GM12878 (cell line): Measurements from ENCODE around the gene VASH1. TPM values are rescaled to one million over a fixed set of nuclear protein-coding genes. Genes with fewer than 3 reads are reported as not detected.

Experiments used
- ATAC-seq: fragments of 200-7000 bp; cut with Tn5 transposase; 3 replicates; pipeline ENCODE4 v1.9.1; 2020; ENCODE audit warnings: mild to moderate bottlenecking, moderate library complexity
- BruUV-seq: library from RNA; stranded (reverse); fragments of 400-500 nt; replicated peaks from 2 replicates; lab custom pipeline; 2021; lab: Mats Ljungman, UMichigan
- CTCF ChIA-PET: fragments of 300-600 bp; sonication (Branson Sonifier 250); formaldehyde crosslinking; extraction: SDS; loops from one replicate; lab custom pipeline; 2021; ENCODE audit warnings: inconsistent platforms; lab: Yijun Ruan, JAX
- POLR2A ChIA-PET: fragments of 350-600 bp; formaldehyde crosslinking; extraction: SDS; loops from one replicate; lab custom pipeline; 2021; ENCODE audit warnings: inconsistent platforms; lab: Charles Lee
- RAD21 ChIA-PET: fragments of 300-600 bp; sonication (Branson Sonifier 250); formaldehyde crosslinking; loops from one replicate; lab custom pipeline; 2023; ENCODE audit warnings: antibody characterized with exemption; ENCODE audit not compliant: unreplicated experiment; lab: Charles Lee
- SMC1A ChIA-PET: fragments of 300-600 bp; sonication (Branson Sonifier 250); formaldehyde crosslinking; loops from one replicate; lab custom pipeline; 2023; ENCODE audit not compliant: unreplicated experiment, uncharacterized antibody; lab: Charles Lee
- DNase-seq: peaks from one replicate; pipeline ENCODE4 v3.0.0-alpha.2; 2011; ENCODE audit warnings: low read depth, low spot score
- FAIRE-seq: peaks from 3 replicates; lab custom pipeline; 2011; peaks lifted over from hg19 to GRCh38; lab: Jason Lieb, UNC
- H2AFZ ChIP-seq: 2 replicates; pipeline ENCODE4 v1.6.0; 2011; ENCODE audit warnings: low read depth, low read length, control low read depth; ENCODE audit not compliant: control insufficient read depth
- H3K27ac ChIP-seq: 2 replicates; pipeline ENCODE4 v1.5.1; 2011; ENCODE audit warnings: control low read depth; ENCODE audit not compliant: control insufficient read depth, insufficient read depth
- H3K27me3 ChIP-seq, 2 experiments: replicated peaks in 1 of 2; 2 replicates each; pipeline versions ENCODE4 v1.6.0 to v1.6.1; 2011; ENCODE audit warnings: low read length in 1 of 2; ENCODE audit not compliant: control insufficient read depth in 2 of 2, insufficient read depth in 2 of 2
- H3K36me3 ChIP-seq, 2 experiments: 2 replicates each; pipeline ENCODE4 v1.5.1; 2011; ENCODE audit warnings: low read length in 1 of 2; ENCODE audit not compliant: control insufficient read depth in 2 of 2, insufficient read depth in 2 of 2
- H3K4me1 ChIP-seq: 2 replicates; pipeline ENCODE4 v1.6.1; 2011; ENCODE audit warnings: mild to moderate bottlenecking, low read length, moderate library complexity, mixed read lengths; ENCODE audit not compliant: control insufficient read depth, insufficient read depth
- H3K4me2 ChIP-seq: 2 replicates; pipeline ENCODE4 v1.6.0; 2011; ENCODE audit warnings: control low read depth; ENCODE audit not compliant: control insufficient read depth, insufficient read depth
- H3K4me3 ChIP-seq: fragments of 200-600 bp; sonication (generic); 2 replicates; pipeline ENCODE4 v1.5.1; 2016
- H3K79me2 ChIP-seq: 2 replicates; pipeline ENCODE4 v1.6.0; 2011; ENCODE audit warnings: low read length; ENCODE audit not compliant: control insufficient read depth, insufficient read depth
- H3K9ac ChIP-seq: 2 replicates; pipeline ENCODE4 v1.8.0; 2011; ENCODE audit warnings: low read length, control low read depth, mixed read lengths; ENCODE audit not compliant: control insufficient read depth, insufficient read depth
- H3K9me3 ChIP-seq: replicated peaks from 3 replicates; pipeline ENCODE4 v1.5.1; 2011; ENCODE audit warnings: mild to moderate bottlenecking, low read length; ENCODE audit not compliant: control insufficient read depth, insufficient read depth
- H4K20me1 ChIP-seq: 2 replicates; pipeline ENCODE4 v1.6.0; 2011; ENCODE audit not compliant: control insufficient read depth, insufficient read depth
- BHLHE40 ChIP-seq, 2 experiments: fragments of 450-650 bp in 1 of 2; IDR thresholded peaks; 2 replicates each; pipeline ENCODE4 v1.6.1; 2011 to 2017; ENCODE audit warnings: low read depth in 2 of 2, borderline replicate concordance in 1 of 2, improper control_type of control experiment in 1 of 2, low read length in 1 of 2, mild to moderate bottlenecking in 1 of 2
- HDAC6 ChIP-seq: fragments of 200-600 bp; sonication (generic); IDR thresholded peaks from one replicate; pipeline ENCODE4 v1.8.0; 2017; ENCODE audit warnings: antibody characterized with exemption; ENCODE audit not compliant: unreplicated experiment
- RCOR1 ChIP-seq: conservative IDR thresholded peaks from 2 replicates; pipeline ENCODE4 v1.6.1; 2012; ENCODE audit warnings: low read depth, low read length, improper control_type of control experiment
- ZNF622 ChIP-seq: fragments of 450-650 bp; IDR thresholded peaks from 2 replicates; pipeline ENCODE4 v1.6.1; 2017; ENCODE audit warnings: mild to moderate bottlenecking, inconsistent platforms
- WGBS: methylation state at CpG from one replicate; pipeline ENCODE4 v1.1.6; 2016; ENCODE audit warnings: low lambda C conversion rate; ENCODE audit not compliant: insufficient replicate concordance, insufficient coverage; ENCODE audit errors: missing lambda C conversion rate; 5-methylcytosine and 5-hydroxymethylcytosine counted together
- in situ Hi-C: fragments of 300-500 bp; cut with MboI; formaldehyde crosslinking; loops from 9 replicates; pipeline ENCODE4 v1.14.3; 2018; ENCODE audit warnings: mixed read lengths
- intact Hi-C: fragments of 100-400 bp; cut with micrococcal nuclease; formaldehyde crosslinking; loops from one replicate; pipeline ENCODE4 v1.14.2; 2022; ENCODE audit not compliant: unreplicated experiment
- polyA plus RNA-seq, 11 experiments: library from polyadenylated mRNA; depleted of rRNA in 4 of 11; unstranded in 6 of 11; stranded (reverse) in 5 of 11; fragments of >200 nt; fragmentation: Nextera tagmentation in 4 of 11; fragmentation: Illumina TruSeq in 1 of 11; extraction: Ambion mirVana in 4 of 11; extraction: Trizol in 1 of 11; gene quantifications; 1 replicate in 1 of 11; 2 replicates in 10 of 11; pipeline versions ENCODE4 v1.2.1 to v1.2.3, GENCODE V29; 2011 to 2016; ENCODE audit warnings: inconsistent platforms in 2 of 11, missing spikeins in 2 of 11, low read depth in 1 of 11
- total RNA-seq, 4 experiments: library from RNA; depleted of rRNA in 3 of 4; stranded (reverse); fragments of >200 nt in 3 of 4; fragmentation: Illumina TruSeq in 1 of 4; extraction: Trizol in 1 of 4; gene quantifications; 2 replicates each; pipeline versions ENCODE4 v1.2.1 to v1.2.3, GENCODE V29; 2013 to 2021
- TF ChIP-seq, protein P1 (sequence below): fragments of 450-650 bp; IDR thresholded peaks from 2 replicates; pipeline ENCODE4 v1.6.1; 2017; ENCODE audit warnings: mild to moderate bottlenecking, low read depth, inconsistent platforms; ENCODE audit not compliant: poor library complexity, severe bottlenecking
- TF ChIP-seq, protein P2 (sequence below): fragments of 450-650 bp; IDR thresholded peaks from 2 replicates; pipeline ENCODE4 v1.6.1; 2017; ENCODE audit warnings: antibody characterized with exemption, mild to moderate bottlenecking, moderate library complexity

VASH1 gene
- total and polyA plus RNA-seq, 10 of the 15 experiments (the other 5 are each of a cell fraction or from before 2014, with no cell fraction given) = 0.06 to 2.3 (median 0.53) TPM

DNA sequence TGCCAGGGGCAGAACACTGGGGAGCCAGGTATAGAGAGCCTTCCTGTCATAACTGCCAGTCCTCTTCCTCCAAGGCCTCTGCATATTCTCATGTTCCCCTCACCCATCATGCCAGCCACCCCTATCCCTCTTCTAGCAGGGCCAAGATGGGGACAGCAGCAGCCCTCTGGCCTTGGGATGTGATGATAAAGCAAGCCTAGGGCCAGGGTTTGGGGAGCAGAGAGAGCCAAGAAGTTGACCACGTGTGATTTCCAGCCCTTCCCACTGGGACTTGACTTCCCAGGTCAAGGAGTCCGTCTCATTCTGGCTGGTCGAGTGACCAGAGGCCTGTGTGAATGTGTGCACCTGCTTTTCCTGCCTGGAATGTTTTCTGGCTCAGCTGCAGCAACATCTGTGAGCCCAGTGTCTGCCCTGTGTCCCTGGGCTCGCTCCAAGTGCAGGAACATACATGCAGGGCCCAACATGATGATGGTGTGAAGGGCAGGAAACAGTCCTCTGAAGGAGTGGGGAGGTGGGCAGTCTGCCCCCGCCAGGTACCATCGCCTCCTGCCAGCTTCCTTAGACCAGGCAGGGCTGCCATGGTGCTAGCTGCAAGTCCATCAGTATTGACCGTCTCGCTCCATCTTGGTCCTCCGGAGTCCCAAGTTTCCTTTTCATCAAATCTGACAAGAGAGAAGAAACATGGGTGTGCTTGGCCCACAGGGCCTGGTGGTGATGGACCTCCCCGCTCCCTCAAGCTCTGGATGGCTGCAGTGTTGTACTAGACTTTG is 21.0 kb downstream of the VASH1 start:
- Histone ChIP-seq H3K4me1 (peaks cover 15% of the 10 kb centered on the region), H3K4me3 (no peak overlapping the region), H3K9me3 (no peaks in the 10 kb centered on the region), H4K20me1 (no peaks in the 10 kb centered on the region; the same call in 1 of the 2 replicates), H3K4me2 (no peak overlapping the region), H2AFZ (no peak overlapping the region; the same call in 1 of the 2 replicates), H3K9ac (no peak overlapping the region), H3K27me3 (no peaks in the 10 kb centered on the region), H3K27ac (no peak overlapping the region; the same call in 1 of the 2 replicates), H3K79me2 (no peaks in the 10 kb centered on the region), H3K36me3 (peaks cover 2 to 4% of the 10 kb centered on the region in 2 experiments)
- DNase-seq = no peak
- in situ Hi-C loops = loop anchor here (5.0 kb wide), 1 partner anchor 65 kb away; no protein-coding TSS in a partner anchor
- ChIA-PET POLR2A (interaction anchor here (0.6 kb wide), 1 partner anchor 125 kb away, joined by 4 read pairs; no protein-coding TSS in a partner anchor), RAD21 (interaction anchor here (4.3 kb wide), 1 partner anchor 72 kb away, joined by 41 read pairs; no protein-coding TSS in a partner anchor), CTCF (interaction anchor here (8.9 kb wide), 1 partner anchor 73 kb away, joined by 136 read pairs; no protein-coding TSS in a partner anchor), SMC1A (interaction anchor here (0.7 to 6.1 kb wide), 2 partner anchors 73 to 471 kb away, joined by 3 to 67 read pairs; no protein-coding TSS in a partner anchor)
- no TSS peak for BruUV-seq
- WGBS = 70% methylated on average over 10 of the region's 10 CpGs
- no peak for TF ChIP-seq ZNF622
- TF ChIP-seq, protein P1, sequence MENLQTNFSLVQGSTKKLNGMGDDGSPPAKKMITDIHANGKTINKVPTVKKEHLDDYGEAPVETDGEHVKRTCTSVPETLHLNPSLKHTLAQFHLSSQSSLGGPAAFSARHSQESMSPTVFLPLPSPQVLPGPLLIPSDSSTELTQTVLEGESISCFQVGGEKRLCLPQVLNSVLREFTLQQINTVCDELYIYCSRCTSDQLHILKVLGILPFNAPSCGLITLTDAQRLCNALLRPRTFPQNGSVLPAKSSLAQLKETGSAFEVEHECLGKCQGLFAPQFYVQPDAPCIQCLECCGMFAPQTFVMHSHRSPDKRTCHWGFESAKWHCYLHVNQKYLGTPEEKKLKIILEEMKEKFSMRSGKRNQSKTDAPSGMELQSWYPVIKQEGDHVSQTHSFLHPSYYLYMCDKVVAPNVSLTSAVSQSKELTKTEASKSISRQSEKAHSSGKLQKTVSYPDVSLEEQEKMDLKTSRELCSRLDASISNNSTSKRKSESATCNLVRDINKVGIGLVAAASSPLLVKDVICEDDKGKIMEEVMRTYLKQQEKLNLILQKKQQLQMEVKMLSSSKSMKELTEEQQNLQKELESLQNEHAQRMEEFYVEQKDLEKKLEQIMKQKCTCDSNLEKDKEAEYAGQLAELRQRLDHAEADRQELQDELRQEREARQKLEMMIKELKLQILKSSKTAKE = no peak
- no peak for TF ChIP-seq HDAC6
- TF ChIP-seq BHLHE40 (IDR thresholded peaks at IDR 0.05; ENCODE audit: borderline replicate concordance in 1 of 2, low read depth in 2 of 2, low read length in 1 of 2) = no peak
- TF ChIP-seq RCOR1 = no peak
- TF ChIP-seq, protein P2, sequence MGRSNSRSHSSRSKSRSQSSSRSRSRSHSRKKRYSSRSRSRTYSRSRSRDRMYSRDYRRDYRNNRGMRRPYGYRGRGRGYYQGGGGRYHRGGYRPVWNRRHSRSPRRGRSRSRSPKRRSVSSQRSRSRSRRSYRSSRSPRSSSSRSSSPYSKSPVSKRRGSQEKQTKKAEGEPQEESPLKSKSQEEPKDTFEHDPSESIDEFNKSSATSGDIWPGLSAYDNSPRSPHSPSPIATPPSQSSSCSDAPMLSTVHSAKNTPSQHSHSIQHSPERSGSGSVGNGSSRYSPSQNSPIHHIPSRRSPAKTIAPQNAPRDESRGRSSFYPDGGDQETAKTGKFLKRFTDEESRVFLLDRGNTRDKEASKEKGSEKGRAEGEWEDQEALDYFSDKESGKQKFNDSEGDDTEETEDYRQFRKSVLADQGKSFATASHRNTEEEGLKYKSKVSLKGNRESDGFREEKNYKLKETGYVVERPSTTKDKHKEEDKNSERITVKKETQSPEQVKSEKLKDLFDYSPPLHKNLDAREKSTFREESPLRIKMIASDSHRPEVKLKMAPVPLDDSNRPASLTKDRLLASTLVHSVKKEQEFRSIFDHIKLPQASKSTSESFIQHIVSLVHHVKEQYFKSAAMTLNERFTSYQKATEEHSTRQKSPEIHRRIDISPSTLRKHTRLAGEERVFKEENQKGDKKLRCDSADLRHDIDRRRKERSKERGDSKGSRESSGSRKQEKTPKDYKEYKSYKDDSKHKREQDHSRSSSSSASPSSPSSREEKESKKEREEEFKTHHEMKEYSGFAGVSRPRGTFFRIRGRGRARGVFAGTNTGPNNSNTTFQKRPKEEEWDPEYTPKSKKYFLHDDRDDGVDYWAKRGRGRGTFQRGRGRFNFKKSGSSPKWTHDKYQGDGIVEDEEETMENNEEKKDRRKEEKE = no peak
- ATAC-seq = no peak; the same call in 2 of the 3 replicates
- FAIRE-seq = no peak
- intact Hi-C loops = no loop called here
